Tibial nerve (tissue), 4 donors: ENCODE data around the gene FRAS1. TPM values are rescaled to one million over a fixed set of nuclear protein-coding genes. Genes with fewer than 3 reads are reported as not detected.
"Not testable (repeated sequence)": the region's sequence is repeated elsewhere in the genome, so short reads cannot be mapped to it uniquely, and the experiment has no call there.

Experiments
- DNase-seq, 2 donors: peaks; one replicate each; pipeline ENCODE4 v3.0.0-alpha.2; 2019; ENCODE audit warnings: low spot score in 2 of 2
- H3K27ac ChIP-seq, 4 donors: fragments of 200-600 bp; sonication (generic) in 3 of 4; one replicate each; pipeline ENCODE4 v1.5.1; 2017 to 2019; ENCODE audit warnings: mild to moderate bottlenecking in 1 of 4
- H3K27me3 ChIP-seq, 2 donors: fragments of 200-600 bp; sonication (generic) in 1 of 2; one replicate each; pipeline versions ENCODE4 v1.5.1 to v1.6.0; 2017 to 2019
- H3K36me3 ChIP-seq, 3 donors: fragments of 200-600 bp; sonication (generic); one replicate each; pipeline ENCODE4 v1.5.1; 2018 to 2019
- H3K4me1 ChIP-seq, 4 donors: fragments of 200-600 bp; sonication (generic) in 3 of 4; one replicate each; pipeline ENCODE4 v1.5.1; 2017 to 2019
- H3K4me3 ChIP-seq, 4 donors: fragments of 200-600 bp; sonication (generic) in 3 of 4; one replicate each; pipeline ENCODE4 v1.5.1; 2017 to 2019; ENCODE audit warnings: mild to moderate bottlenecking in 1 of 4, moderate library complexity in 1 of 4
- H3K9me3 ChIP-seq, 4 donors: fragments of 200-600 bp; sonication (generic) in 3 of 4; one replicate each; pipeline ENCODE4 v1.5.1; 2017 to 2019
- CTCF ChIP-seq, 5 experiments: fragments of 200-600 bp in 3 of 5; fragments of 450-650 bp in 2 of 5; sonication (generic) in 3 of 5; IDR thresholded peaks; one replicate each; pipeline ENCODE4 v1.5.1; 2016 to 2019; ENCODE audit warnings: antibody characterized with exemption in 5 of 5, mild to moderate bottlenecking in 3 of 5, moderate library complexity in 2 of 5
- EP300 ChIP-seq, 2 donors: sonication (generic); formaldehyde crosslinking; IDR thresholded peaks; one replicate each; pipeline ENCODE4 v1.6.1; 2017; ENCODE audit warnings: antibody characterized with exemption in 2 of 2, mild to moderate bottlenecking in 1 of 2
- POLR2A ChIP-seq, 2 donors: fragments of 450-650 bp; IDR thresholded peaks; one replicate each; pipeline ENCODE4 v1.6.1; 2017; ENCODE audit warnings: antibody characterized with exemption in 2 of 2, mild to moderate bottlenecking in 2 of 2, moderate library complexity in 2 of 2
- WGBS, 2 donors: methylation state at CpG; one replicate each; pipeline ENCODE4 v1.1.5; 2018; 5-methylcytosine and 5-hydroxymethylcytosine counted together
- total RNA-seq, 4 donors: library from RNA; depleted of rRNA; stranded (reverse); fragments of >200 nt; gene quantifications; one replicate each; pipeline ENCODE4 v1.1.0, GENCODE V29; 2016

FRAS1 gene
- total RNA-seq, 4 donors from 2014 or later, result 3.9 to 6.6 (median 5.1) TPM

GRCh38 chr4:78496021-78496643 is 439.0 kb downstream of the FRAS1 start:
- no peaks in the 10 kb centered on the region for H3K36me3 ChIP-seq
- no peak for DNase-seq
- TF ChIP-seq EP300 (IDR thresholded peaks at IDR 0.05), result no peak
- no peak for TF ChIP-seq POLR2A (IDR thresholded peaks at IDR 0.05)
- no peak for TF ChIP-seq CTCF (IDR thresholded peaks at IDR 0.05)
- no peak overlapping the region for H3K4me3 ChIP-seq
- H3K9me3 ChIP-seq, result no peaks in the 10 kb centered on the region
- 45 to 53% methylated on average over 4 of the region's 4 CpGs for WGBS, 2 donors
- no peaks in the 10 kb centered on the region for H3K27me3 ChIP-seq
- no peak overlapping the region for H3K27ac ChIP-seq
- no peaks in the 10 kb centered on the region for H3K4me1 ChIP-seq

GRCh38 chr4:78506260-78506659 is 449.1 kb downstream of the FRAS1 start:
- H3K36me3 ChIP-seq, H3K27me3 ChIP-seq, H3K4me1 ChIP-seq, H3K27ac ChIP-seq, H3K9me3 ChIP-seq, H3K4me3 ChIP-seq, DNase-seq: not testable (repeated sequence)
- 73% methylated on average over 10 of the region's 10 CpGs for WGBS, 2 donors

- Histone ChIP-seq H3K4me1 (no peaks in the 10 kb centered on the region), H3K27me3 (no peaks in the 10 kb centered on the region), H3K9me3 (no peaks in the 10 kb centered on the region), H3K4me3 (no peak overlapping the region), H3K27ac (no peak overlapping the region), H3K36me3 (no peaks in the 10 kb centered on the region)
- TF ChIP-seq POLR2A (IDR thresholded peaks at IDR 0.05), result no peak
- TF ChIP-seq EP300 (IDR thresholded peaks at IDR 0.05), result no peak
- no peak for TF ChIP-seq CTCF (IDR thresholded peaks at IDR 0.05)
- WGBS, 2 donors, result 74 to 84% methylated on average over 2 of the region's 2 CpGs
- no peak for DNase-seq
Observed at GRCh38 chr4:78509043-78509442, 451.9 kb downstream of the FRAS1 start.

- no peaks in the 10 kb centered on the region for H3K27me3 ChIP-seq
- no peak overlapping the region for H3K4me3 ChIP-seq
- H3K4me1 ChIP-seq, result no peaks in the 10 kb centered on the region
- H3K27ac ChIP-seq, result no peak overlapping the region
- no peaks in the 10 kb centered on the region for H3K9me3 ChIP-seq
- DNase-seq, result no peak
- TF ChIP-seq EP300 (IDR thresholded peaks at IDR 0.05) (no peak), POLR2A (IDR thresholded peaks at IDR 0.05) (no peak), CTCF (IDR thresholded peaks at IDR 0.05) (no peak)
- no peaks in the 10 kb centered on the region for H3K36me3 ChIP-seq
- WGBS, 2 donors, result 53 to 73% methylated on average over 1 of the region's 1 CpG
Observed at GRCh38 chr4:78510108-78510507, 453.0 kb downstream of the FRAS1 start.

GRCh38 chr4:78510681-78511080 is 453.6 kb downstream of the FRAS1 start:
- Histone ChIP-seq H3K9me3 (no peaks in the 10 kb centered on the region), H3K27me3 (no peaks in the 10 kb centered on the region), H3K4me3 (no peak overlapping the region), H3K27ac (no peak overlapping the region), H3K4me1 (no peaks in the 10 kb centered on the region), H3K36me3 (no peaks in the 10 kb centered on the region)
- DNase-seq, result no peak
- TF ChIP-seq POLR2A (IDR thresholded peaks at IDR 0.05) (no peak), EP300 (IDR thresholded peaks at IDR 0.05) (no peak), CTCF (IDR thresholded peaks at IDR 0.05) (no peak)
- WGBS, 2 donors, result 11 to 18% methylated on average over 1 of the region's 1 CpG
